Panc1 (cell line): ENCODE results near the gene MSANTD1. TPM values are rescaled to one million over a fixed set of nuclear protein-coding genes. Genes with fewer than 3 reads are reported as not detected.

ENCODE experiments used
- ATAC-seq: fragments of 200-7000 bp; cut with Tn5 transposase; 2 replicates; pipeline ENCODE4 v1.9.1; 2020; ENCODE audit warnings: mild to moderate bottlenecking, moderate library complexity
- BruUV-seq: library from RNA; stranded (reverse); fragments of 400-500 nt; replicated peaks from 2 replicates; lab custom pipeline; 2021; lab: Mats Ljungman, UMichigan
- CTCF ChIA-PET: fragments of 300-600 bp; sonication (Branson Sonifier 250); formaldehyde crosslinking; loops from one replicate; lab custom pipeline; 2022; ENCODE audit warnings: antibody characterized with exemption; lab: Charles Lee
- POLR2A ChIA-PET: fragments of 300-600 bp; sonication (Branson Sonifier 250); formaldehyde crosslinking; loops from one replicate; lab custom pipeline; 2022; ENCODE audit warnings: antibody characterized with exemption; lab: Charles Lee
- DNase-seq: peaks from one replicate; pipeline ENCODE4 v3.0.0-alpha.2; 2010; ENCODE audit warnings: low read depth, low spot score
- H3K27ac ChIP-seq: 2 replicates; pipeline ENCODE4 v1.5.1; 2011; ENCODE audit warnings: mild to moderate bottlenecking, low read length, inconsistent platforms
- H3K27me3 ChIP-seq: fragments of 200-500 bp; sonication (Bioruptor generic); 2 replicates; pipeline ENCODE4 v1.6.0; 2014; ENCODE audit warnings: low read length, inconsistent platforms; ENCODE audit not compliant: control insufficient read depth, insufficient read depth
- H3K36me3 ChIP-seq: fragments of 200-500 bp; sonication (Bioruptor generic); 2 replicates; pipeline ENCODE4 v1.5.1; 2014; ENCODE audit warnings: inconsistent platforms, mild to moderate bottlenecking, low read length, moderate library complexity; ENCODE audit not compliant: control insufficient read depth, insufficient read depth
- H3K4me1 ChIP-seq: 2 replicates; pipeline ENCODE4 v1.5.1; 2011; ENCODE audit warnings: inconsistent platforms, mild to moderate bottlenecking, low read length, moderate library complexity; ENCODE audit not compliant: control insufficient read depth, insufficient read depth
- H3K4me3 ChIP-seq, 2 experiments: 2 replicates each; pipeline ENCODE4 v1.5.1; 2011 to 2012; ENCODE audit warnings: low read depth in 2 of 2, low read length in 2 of 2, mild to moderate bottlenecking in 2 of 2, inconsistent platforms in 1 of 2, moderate library complexity in 1 of 2
- H3K9me3 ChIP-seq: fragments of 200-500 bp; sonication (Bioruptor generic); 2 replicates; pipeline ENCODE4 v1.5.1; 2014; ENCODE audit warnings: low read depth, mild to moderate bottlenecking, inconsistent platforms, low read length, moderate library complexity; ENCODE audit not compliant: control insufficient read depth, insufficient read depth
- POLR2AphosphoS5 ChIP-seq: IDR thresholded peaks from 2 replicates; pipeline ENCODE4 v1.6.1; 2012; ENCODE audit warnings: mild to moderate bottlenecking, low read depth, low read length, moderate library complexity
- SIN3A ChIP-seq: IDR thresholded peaks from 2 replicates; pipeline ENCODE4 v1.6.1; 2012; ENCODE audit warnings: low read depth, mild to moderate bottlenecking, low read length, moderate library complexity, borderline replicate concordance; ENCODE audit not compliant: insufficient read depth
- TCF7L2 ChIP-seq: IDR thresholded peaks from 2 replicates; pipeline ENCODE4 v1.6.1; 2011; ENCODE audit warnings: mild to moderate bottlenecking, low read depth, low read length, inconsistent platforms
- in situ Hi-C: cut with HindIII; loops from 2 replicates; pipeline ENCODE4 v1.10.0; 2016; ENCODE audit warnings: low sequenced_read_pairs, low pct_unique_long_range_greater_than_20kb
- intact Hi-C: fragments of 100-400 bp; cut with micrococcal nuclease; formaldehyde crosslinking; loops from one replicate; pipeline ENCODE4 v1.10.0; 2022; ENCODE audit not compliant: unreplicated experiment
- total RNA-seq: library from RNA; stranded (reverse); gene quantifications from one replicate; pipeline ENCODE4 v1.2.1, GENCODE V29; 2021; ENCODE audit not compliant: unreplicated experiment
- TF ChIP-seq, protein P1 (sequence below): fragments of 450-650 bp; IDR thresholded peaks from 2 replicates; pipeline ENCODE4 v1.5.1; 2017; ENCODE audit warnings: mild to moderate bottlenecking
- TF ChIP-seq, protein P2 (sequence below), 2 experiments: IDR thresholded peaks; 2 replicates each; pipeline ENCODE4 v1.6.1; 2011 to 2012; ENCODE audit warnings: low read depth in 2 of 2, control low read depth in 1 of 2, low read length in 1 of 2, mild to moderate bottlenecking in 1 of 2, moderate library complexity in 1 of 2; ENCODE audit not compliant: insufficient read depth in 1 of 2

MSANTD1 gene
- total RNA-seq, 1 experiment from 2014 or later: 0.57 TPM

GRCh38 chr4:3228881-3229280 is 20.1 kb upstream of the MSANTD1 start:
- DNase-seq (no peak), ATAC-seq (no peak)
- ChIA-PET CTCF (interaction anchor here (1.0 kb wide), 1 partner anchor 69 kb away, joined by 3 read pairs; no protein-coding TSS in a partner anchor), POLR2A (no interaction called here)
- H3K4me1 ChIP-seq: no peaks in the 10 kb centered on the region
- no peaks in the 10 kb centered on the region for H3K9me3 ChIP-seq
- H3K36me3 ChIP-seq: no peaks in the 10 kb centered on the region
- TF ChIP-seq SIN3A (no peak), TCF7L2 (no peak)
- TF ChIP-seq, protein P1, sequence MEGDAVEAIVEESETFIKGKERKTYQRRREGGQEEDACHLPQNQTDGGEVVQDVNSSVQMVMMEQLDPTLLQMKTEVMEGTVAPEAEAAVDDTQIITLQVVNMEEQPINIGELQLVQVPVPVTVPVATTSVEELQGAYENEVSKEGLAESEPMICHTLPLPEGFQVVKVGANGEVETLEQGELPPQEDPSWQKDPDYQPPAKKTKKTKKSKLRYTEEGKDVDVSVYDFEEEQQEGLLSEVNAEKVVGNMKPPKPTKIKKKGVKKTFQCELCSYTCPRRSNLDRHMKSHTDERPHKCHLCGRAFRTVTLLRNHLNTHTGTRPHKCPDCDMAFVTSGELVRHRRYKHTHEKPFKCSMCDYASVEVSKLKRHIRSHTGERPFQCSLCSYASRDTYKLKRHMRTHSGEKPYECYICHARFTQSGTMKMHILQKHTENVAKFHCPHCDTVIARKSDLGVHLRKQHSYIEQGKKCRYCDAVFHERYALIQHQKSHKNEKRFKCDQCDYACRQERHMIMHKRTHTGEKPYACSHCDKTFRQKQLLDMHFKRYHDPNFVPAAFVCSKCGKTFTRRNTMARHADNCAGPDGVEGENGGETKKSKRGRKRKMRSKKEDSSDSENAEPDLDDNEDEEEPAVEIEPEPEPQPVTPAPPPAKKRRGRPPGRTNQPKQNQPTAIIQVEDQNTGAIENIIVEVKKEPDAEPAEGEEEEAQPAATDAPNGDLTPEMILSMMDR: no peak
- no peak overlapping the region for H3K27ac ChIP-seq
- no peak overlapping the region for H3K4me3 ChIP-seq
- BruUV-seq: no TSS peak
- intact Hi-C loops: no loop called here
- in situ Hi-C loops: no loop called here
- H3K27me3 ChIP-seq: no peaks in the 10 kb centered on the region

DNA sequence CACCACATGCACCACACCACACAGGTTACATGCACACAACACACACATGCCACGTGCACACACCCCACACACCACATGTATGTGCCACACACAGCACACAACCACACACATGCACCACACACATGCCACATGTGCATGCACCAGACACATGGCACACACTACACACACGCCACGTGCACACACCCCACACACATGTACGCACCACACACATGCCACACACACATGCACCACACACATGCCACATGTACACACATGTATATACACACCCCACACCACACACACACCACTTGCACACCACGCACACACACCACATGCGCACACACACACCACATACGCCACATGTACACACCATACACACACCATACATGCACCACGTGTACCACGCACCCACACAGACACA is 19.6 kb upstream of the MSANTD1 start:
- no peak overlapping the region for H3K4me3 ChIP-seq
- TF ChIP-seq SIN3A: no peak
- no peak for TF ChIP-seq POLR2AphosphoS5
- TF ChIP-seq, protein P1: no peak
- TF ChIP-seq TCF7L2: no peak
- TF ChIP-seq, protein P2, sequence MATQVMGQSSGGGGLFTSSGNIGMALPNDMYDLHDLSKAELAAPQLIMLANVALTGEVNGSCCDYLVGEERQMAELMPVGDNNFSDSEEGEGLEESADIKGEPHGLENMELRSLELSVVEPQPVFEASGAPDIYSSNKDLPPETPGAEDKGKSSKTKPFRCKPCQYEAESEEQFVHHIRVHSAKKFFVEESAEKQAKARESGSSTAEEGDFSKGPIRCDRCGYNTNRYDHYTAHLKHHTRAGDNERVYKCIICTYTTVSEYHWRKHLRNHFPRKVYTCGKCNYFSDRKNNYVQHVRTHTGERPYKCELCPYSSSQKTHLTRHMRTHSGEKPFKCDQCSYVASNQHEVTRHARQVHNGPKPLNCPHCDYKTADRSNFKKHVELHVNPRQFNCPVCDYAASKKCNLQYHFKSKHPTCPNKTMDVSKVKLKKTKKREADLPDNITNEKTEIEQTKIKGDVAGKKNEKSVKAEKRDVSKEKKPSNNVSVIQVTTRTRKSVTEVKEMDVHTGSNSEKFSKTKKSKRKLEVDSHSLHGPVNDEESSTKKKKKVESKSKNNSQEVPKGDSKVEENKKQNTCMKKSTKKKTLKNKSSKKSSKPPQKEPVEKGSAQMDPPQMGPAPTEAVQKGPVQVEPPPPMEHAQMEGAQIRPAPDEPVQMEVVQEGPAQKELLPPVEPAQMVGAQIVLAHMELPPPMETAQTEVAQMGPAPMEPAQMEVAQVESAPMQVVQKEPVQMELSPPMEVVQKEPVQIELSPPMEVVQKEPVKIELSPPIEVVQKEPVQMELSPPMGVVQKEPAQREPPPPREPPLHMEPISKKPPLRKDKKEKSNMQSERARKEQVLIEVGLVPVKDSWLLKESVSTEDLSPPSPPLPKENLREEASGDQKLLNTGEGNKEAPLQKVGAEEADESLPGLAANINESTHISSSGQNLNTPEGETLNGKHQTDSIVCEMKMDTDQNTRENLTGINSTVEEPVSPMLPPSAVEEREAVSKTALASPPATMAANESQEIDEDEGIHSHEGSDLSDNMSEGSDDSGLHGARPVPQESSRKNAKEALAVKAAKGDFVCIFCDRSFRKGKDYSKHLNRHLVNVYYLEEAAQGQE (IDR thresholded peaks at IDR 0.05; ENCODE audit: insufficient read depth in 1 of 2, low read depth in 2 of 2, low read length in 1 of 2): no peak
- H3K27ac ChIP-seq: no peak overlapping the region
- no peak for DNase-seq
- no peak for ATAC-seq
- no peaks in the 10 kb centered on the region for H3K36me3 ChIP-seq
- no peaks in the 10 kb centered on the region for H3K9me3 ChIP-seq
- intact Hi-C loops (no loop called here), in situ Hi-C loops (no loop called here)
- POLR2A ChIA-PET: no interaction called here
- CTCF ChIA-PET: no interaction called here
- H3K27me3 ChIP-seq: no peaks in the 10 kb centered on the region
- H3K4me1 ChIP-seq: no peaks in the 10 kb centered on the region
- no TSS peak for BruUV-seq
